Fibroblast of peridontal ligament (primary cell): ENCODE results near the gene UBTD2.
A peak's percentile ranks its signal among the peaks of the same experiment; 100 is the strongest.

Experiments
- DNase-seq: peaks from one replicate; pipeline ENCODE4 v3.0.0-alpha.2; 2010; ENCODE audit errors: extremely low read depth

The UBTD2 gene

GRCh38 chr5:172194985-172195774, 88.4 kb downstream of the UBTD2 start:
- no peak for DNase-seq

- no peak for DNase-seq
Observed at GRCh38 chr5:172193872-172194271, 89.7 kb downstream of the UBTD2 start, which contains the start of gene EFCAB9. EFCAB9 (plus strand) TSS chr5:172194172; CDS start chr5:172194173, 1 bp downstream.

- no peak for DNase-seq
Observed at GRCh38 chr5:172189693-172190296, 93.8 kb downstream of the UBTD2 start.

GRCh38 chr5:172188893-172189692, 94.5 kb downstream of the UBTD2 start:
- no peak for DNase-seq

GRCh38 chr5:172188033-172188892, 95.3 kb downstream of the UBTD2 start, which contains the start of gene STK10:
STK10 (minus strand) TSS chr5:172188224; CDS start chr5:172188042, 182 bp downstream.
- DNase-seq, result peak; percentile 83

GRCh38 chr5:172187118-172188032, 96.2 kb downstream of the UBTD2 start:
- DNase-seq, result peak; percentile 61

GRCh38 chr5:172186114-172186695, 97.4 kb downstream of the UBTD2 start:
- no peak for DNase-seq

- DNase-seq, result no peak
Observed at GRCh38 chr5:172185096-172185461, 98.5 kb downstream of the UBTD2 start.

- no peak for DNase-seq
Observed at GRCh38 chr5:172183881-172184280, 99.7 kb downstream of the UBTD2 start.

GRCh38 chr5:172182291-172182690, 101.3 kb downstream of the UBTD2 start:
- DNase-seq, result no peak

GRCh38 chr5:172180936-172181335, 102.6 kb downstream of the UBTD2 start:
- no peak for DNase-seq

GRCh38 chr5:172178991-172179989, 104.3 kb downstream of the UBTD2 start:
- peak; percentile 66 for DNase-seq

- DNase-seq, result no peak
Observed at GRCh38 chr5:172178301-172178987, 105.1 kb downstream of the UBTD2 start.

- no peak for DNase-seq
Observed at GRCh38 chr5:172177176-172177575, 106.4 kb downstream of the UBTD2 start.

GRCh38 chr5:172175263-172175719, 108.3 kb downstream of the UBTD2 start:
- DNase-seq, result no peak

GRCh38 chr5:172173564-172174153, 109.9 kb downstream of the UBTD2 start:
- peak; percentile 73 for DNase-seq

- no peak for DNase-seq
Observed at GRCh38 chr5:172172912-172173563, 110.5 kb downstream of the UBTD2 start.
